Embryonic facial prominence (tissue), 1 donor: ENCODE measurements around the gene APOBEC2.

Experiments
- DNase-seq: peaks from one replicate; pipeline ENCODE4 v3.0.0-alpha.2; 2016; ENCODE audit errors: extremely low spot score

APOBEC2 gene

DNA sequence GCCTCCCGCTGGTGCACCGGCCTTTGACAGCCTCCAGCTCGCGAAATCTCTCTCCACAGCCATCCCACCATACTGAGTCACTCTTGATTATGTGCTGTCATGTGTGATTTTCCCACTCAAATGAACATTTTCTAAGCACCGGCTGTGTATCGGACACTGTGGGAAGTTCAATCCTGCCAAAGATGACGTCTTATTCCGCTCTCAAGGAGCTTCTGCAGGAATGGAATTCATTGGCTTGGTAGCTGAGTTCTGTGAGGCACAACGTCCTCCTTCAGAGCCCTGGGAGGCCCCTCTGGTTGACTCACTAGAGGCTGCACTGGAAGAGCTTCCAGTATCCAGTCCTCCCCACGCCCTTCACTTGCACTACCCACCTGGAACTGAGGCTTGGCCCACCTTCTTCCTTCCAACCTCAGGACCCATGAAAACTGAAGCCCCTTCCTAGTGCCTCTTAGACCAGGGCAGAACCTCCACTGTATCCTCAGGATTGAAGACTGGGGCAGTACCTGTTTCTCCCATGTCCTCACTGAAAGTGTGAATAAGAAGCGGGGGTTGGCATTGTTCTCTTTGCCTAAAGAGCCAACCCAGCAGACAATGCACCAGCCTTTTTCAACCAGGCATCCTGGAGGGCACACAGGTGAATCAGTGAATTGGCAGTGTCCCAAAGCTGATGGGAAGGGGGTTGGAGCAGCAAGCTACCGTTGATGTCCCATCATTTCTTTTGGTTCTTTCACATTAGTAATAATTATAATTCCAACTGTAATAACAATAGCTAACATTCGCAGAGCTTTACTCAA is 15.7 kb upstream of the APOBEC2 start:
- DNase-seq: no peak

DNA sequence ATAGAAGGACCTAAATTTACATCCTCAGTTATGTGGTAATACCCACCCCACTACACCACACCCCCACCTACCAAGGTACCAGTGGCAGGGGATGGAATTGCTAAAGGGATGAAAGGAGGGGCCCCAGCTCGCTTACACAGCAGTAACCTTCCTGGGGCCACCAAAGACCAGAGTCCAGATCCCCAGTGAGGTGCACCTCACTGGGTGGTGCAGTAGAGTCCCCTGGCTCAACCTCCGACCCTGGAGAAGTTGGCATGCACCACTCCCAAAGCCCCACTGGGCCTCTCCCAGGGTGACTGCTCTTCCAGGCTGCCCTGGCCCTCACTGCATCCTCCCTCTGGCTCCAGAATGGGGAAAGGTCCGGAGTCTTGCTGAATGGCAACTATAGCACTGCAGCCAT is 14.8 kb upstream of the APOBEC2 start:
- DNase-seq: no peak

DNA sequence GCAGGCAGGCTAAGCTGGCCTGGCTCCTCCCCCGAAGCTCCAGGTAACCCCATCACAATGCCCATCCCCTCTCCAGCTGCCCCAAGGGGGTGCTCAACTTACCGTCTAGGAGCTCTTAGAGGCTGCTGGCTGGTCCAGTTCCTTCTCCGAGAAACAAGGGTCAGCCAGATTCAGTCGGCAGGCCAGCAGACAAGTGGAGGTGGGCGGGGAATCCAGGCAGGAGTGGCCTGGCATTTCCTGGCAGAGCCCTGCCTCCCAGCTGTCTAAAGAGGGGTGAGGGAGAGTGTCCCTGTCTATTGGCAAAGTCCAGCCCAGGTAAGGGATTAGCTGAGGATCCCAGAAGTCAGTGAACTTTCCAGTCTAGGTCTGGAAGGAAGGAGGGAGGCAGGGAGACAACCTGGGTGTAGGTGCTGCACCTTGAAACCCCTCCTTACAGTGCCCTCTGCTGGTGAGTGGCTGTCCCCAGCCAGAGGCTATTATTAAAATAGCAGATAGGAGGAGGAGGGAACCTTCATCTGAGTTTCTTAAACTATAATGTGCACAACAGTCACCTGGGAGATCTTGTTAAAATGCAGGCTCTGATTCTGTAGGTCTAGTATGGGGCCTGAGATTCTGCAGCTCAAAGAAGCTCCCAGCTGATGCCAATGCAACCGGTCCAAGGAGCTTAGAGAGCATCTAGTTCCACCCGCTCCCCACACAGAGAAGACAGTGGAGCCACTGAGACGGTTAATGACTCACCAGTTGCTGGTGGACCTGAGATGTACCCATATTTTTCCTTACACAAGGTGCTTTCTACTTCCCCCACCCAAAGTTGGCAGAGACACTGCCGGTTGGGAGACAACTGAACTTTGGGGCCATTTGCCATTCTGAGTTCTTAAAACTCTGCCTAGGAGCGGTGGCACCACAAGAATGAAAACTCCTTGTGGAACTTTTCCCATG is 13.7 kb upstream of the APOBEC2 start, which contains the start of gene UNC5CL:
UNC5CL (minus strand) TSS at position 162 of the 939 bp plus-strand sequence. CDS start 4,147 bp downstream, outside the sequence.
- no peak for DNase-seq

DNA sequence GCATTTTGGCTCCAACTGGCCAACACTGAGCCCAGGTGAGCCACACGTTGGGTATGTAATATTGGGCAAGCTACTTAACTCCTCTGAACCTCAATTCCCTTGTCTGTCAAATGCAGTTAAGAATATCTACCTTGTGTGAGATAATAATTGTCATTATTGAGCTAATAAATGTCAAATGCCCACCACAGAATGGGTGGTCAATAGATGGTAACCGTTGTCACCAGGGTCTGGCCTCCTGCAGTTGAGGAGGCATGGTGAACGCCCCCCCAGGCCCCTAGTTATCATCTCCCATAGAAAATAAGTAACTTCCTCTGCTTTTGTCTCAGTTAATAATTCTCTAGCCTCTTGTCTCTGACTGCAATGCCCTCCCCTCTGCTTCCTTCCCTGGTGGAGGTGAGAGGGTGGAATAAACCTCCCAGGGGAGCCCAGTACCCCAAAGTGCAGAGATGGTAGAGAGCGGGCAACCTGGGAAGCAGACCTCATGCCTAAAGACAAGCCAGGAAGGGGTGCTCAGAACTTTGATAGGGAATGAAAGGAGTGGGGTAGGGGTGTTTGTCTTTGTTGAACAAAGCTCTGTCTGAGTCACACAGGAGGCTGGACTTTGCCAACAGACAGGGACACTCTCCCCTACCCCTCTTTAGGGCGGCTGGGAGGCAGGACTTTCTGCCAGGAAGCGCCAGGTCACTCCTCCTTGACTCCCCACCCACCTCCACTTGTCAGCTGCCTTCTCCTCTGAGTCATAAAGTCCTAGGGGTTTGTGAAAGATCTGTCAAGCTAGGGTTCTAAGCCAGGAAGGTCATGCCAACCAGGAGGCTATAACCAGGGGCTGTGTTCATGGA is 12.7 kb upstream of the APOBEC2 start:
- no peak for DNase-seq

DNA sequence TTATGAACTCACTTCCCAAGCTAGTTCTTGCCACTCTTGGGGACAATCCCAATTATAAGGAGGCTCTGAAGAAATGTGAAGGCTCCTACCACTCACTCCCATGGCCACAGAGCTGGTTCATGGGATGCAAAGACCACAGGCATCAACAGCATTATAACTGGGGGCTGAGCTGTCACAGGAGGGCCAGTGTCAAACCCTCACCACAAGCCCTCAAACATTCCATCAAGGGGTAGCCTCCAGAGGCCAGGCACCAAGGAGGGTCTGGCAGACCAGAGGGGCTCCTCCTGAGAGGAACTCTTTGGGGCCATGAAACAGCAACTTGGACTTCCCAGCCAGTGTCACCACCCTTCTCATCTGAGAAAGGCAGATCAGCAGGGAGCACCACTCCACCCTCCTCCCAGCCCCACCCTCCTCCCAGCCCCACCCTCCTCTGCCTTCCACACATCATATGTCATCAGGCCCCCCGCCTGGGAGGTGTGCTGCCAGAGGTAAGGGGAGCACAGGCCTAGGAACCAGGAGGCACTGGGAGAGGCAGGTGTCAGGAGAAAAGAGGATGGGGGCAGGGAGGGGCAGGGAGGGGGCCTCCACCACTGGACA is 12.0 kb upstream of the APOBEC2 start:
- no peak for DNase-seq

DNA sequence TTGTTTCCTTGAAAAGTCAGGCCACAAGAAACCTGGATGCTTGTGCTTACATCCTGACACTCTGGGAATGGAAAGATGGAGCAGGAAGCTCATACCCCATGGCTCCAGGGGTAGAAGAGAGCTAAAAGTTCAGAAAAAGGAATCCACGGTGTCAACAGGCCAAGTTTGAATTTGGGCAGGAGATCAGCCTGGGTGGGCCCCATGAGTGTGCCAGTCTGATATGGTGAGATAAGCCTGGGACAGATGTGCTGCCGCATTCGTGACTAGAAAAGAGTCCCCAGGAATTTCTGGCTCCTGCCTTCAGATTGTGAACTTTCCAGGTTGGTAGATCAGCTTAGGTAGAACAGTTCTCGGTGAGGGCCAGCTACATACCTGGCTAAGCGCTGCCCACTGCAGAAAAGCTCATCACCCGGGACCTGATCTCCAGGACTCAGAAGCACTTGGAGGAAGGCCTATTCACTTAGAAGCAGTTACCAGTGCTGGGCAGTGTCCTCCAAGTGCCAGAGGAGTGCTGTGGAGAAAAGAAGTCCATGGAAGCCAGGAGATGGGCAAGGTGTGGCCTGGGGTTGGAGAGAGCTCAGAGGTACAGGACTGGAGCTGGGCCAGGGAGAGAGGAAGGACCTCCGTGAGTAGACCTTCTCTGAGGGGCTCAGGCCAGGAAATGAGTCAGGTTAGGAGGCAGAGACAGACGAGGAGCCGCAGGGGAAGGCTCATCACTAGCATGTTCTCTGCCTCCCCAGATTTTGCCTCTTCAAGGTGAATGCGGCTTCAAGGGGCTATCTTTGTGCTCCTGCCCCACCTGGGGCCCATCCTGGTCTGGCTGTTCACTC is 10.6 kb upstream of the APOBEC2 start, which contains the start of gene TSPO2:
TSPO2 (plus strand) TSS at position 242 of the 830 bp plus-strand sequence; CDS start at position 761, 519 bp downstream.
- DNase-seq: no peak

DNA sequence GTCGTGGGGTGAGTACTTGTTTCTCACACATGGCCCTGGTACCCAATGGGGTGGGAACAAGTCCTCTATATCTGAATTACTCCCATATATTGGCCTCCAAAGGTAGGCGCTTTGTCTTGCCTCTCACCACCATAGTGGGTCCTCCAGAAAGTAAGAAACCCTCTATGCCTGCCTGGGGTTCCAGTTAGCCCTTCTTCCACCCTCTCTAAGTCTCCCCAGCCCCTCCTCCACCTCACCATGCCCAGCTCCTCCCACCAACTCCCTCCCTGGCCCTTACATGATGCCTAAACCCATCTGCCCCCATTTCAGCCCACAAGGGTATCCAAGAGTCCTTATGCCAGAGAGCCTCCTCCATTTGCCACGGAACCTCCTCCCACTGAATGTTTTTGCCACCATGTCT is 9.9 kb upstream of the APOBEC2 start:
- DNase-seq: no peak

DNA sequence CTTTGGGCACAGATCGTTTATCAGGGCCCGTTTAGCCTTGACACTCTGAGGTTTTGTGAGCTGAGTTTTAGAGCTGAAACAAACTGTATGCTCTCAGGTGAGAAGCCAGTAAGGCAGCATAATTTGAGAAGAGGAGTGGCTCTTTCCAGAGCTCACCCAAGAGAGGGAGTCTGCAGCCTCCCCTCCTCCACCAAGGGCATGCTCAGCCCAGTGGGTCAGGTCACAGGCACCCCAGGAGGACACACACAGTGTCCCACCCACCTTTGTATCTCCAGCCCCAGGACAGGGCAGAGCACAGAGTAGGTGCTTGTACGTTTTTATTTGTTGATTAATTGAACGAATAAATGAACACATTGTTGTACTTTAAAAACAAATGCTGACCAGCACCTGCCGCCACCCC is 7.3 kb upstream of the APOBEC2 start:
- no peak for DNase-seq

DNA sequence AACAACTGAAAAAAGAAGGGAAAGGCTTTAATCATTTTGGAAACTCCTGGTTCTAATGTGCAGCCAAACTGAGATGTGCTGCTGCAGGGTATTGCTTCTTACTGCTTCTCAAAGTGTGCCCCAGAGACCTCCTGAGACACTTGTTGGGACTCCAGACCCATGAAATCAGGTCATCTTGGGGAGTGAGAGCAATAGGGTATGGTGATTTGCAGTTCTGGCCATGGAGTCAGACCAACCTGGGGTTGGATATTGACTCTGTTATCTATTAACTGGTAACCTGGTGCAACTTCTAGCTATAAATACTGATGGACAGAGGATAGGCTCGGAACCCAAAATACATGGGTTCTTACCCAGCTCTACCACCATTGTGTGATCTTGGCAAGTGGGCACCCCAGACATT is 6.9 kb upstream of the APOBEC2 start:
- no peak for DNase-seq

DNA sequence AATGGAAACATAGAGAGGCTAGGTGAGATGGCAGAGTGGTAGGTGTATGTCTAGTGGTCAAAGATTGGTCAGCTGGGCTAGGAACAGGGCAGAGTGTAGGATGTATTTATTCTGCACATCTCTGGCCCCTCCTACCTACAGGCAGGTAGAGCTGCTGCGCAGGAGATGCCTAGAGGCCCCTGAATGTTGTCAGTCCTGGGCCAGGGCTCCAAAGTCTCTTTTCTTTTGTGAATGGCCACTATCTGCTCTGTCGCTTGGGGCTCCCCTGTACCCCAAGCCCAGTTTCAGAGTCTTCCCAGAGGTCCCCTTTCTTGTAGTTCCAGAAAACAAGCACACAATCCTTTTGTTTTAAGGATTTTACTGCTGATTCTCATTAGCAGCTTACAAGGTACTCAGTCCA is 5.7 kb upstream of the APOBEC2 start:
- no peak for DNase-seq

DNA sequence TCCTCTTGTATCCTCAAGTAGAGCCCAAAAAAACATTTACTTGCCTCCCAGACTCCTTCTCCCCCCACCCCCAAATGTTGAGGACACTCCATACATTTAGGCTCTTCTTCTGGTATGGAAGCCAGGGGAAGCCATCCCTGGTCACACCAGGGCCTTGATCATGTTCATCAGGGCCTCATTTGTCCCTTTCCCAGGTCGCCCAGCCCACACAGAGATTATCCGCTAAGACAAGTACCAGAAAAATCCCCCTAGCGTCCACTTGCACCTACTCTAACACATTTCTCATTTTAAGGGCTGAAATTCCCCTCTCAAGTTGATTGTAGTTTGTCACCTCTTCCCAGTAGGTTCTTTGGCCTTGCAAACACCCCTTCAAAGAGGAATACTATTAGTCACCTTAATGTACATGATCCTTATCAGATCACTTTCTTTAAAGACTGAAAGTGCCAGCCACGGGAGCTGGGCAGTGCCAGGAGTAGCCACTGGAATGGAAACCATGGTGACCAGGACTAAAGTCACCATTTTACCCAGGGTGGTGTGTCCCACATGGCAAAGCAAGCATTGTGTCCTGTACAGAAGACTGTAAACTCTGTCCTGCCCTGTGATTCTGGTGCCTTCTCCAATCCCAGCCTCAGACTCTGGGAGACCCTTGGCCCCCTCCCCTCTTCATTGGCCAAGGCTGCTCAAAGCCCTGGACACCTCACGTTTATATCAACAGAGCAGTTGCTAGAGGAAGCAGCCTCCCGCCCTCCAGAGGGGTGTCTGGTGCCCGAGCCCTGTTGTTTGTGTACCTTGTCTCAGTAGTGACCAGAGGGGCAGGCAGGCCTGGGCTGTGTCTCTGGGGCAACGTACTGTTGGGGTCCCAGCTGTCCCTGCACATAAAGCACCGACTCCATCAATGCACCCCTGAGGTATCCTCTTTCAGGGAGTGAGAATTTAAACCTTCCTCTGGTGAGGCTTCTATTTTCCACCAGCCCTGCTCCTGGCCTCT is 5.0 kb upstream of the APOBEC2 start:
- DNase-seq: no peak

DNA sequence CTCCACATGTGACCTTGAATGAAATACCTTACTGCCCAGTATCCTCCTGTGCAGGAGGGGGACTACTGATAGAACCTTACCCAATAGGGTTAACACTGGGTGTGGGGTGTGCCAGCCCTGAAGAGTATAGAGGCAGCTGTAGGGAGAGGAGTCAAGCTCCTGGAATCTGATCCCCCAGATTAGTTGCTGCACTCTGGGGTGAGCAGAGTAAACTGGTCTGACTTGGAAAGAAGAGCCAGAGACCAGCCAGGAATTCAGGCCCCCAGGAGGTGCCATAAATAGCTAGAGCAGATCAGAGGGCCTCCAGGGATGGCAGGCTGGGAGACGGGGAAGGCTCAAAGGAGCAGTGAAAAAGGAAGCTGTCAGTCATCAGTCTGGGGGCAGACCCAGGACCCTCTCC is 3.5 kb upstream of the APOBEC2 start:
- no peak for DNase-seq

DNA sequence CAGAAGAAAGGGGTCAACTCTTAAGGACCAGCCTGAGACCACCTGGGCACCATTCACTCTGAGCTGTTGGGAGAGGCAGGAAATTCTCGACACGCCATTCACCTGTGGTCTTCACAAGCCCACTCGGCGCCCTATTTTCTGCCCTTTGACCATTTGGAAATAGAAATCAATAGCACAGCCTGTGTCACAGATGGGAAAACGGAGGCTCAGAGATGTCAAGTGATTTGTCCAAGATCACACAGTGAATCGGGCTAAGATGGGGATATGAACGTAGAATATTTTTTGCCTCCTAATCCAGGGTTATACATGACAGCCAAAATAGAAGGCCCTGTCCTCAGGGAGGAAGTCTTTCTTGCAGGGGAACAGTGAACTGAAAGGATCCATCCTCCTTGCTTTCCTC is 3.0 kb upstream of the APOBEC2 start:
- DNase-seq: no peak

DNA sequence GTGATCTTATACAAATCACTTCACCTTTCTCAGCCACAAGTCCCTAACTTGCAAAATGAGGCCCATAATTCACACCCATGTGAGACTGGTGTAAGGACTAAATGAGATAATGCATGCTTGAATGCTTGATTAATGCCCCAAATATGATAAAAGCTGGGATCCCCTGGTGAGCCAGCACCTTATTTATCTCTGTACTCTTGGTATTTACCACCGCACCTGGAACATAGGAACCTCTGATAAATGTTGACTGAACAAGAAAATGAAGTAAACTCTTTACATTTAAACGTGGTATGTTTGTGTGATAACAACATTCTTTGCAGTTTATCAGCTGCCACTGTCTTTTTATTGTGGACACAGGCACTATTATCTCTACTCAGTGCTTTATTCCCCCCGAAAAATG is 2.5 kb upstream of the APOBEC2 start:
- no peak for DNase-seq

DNA sequence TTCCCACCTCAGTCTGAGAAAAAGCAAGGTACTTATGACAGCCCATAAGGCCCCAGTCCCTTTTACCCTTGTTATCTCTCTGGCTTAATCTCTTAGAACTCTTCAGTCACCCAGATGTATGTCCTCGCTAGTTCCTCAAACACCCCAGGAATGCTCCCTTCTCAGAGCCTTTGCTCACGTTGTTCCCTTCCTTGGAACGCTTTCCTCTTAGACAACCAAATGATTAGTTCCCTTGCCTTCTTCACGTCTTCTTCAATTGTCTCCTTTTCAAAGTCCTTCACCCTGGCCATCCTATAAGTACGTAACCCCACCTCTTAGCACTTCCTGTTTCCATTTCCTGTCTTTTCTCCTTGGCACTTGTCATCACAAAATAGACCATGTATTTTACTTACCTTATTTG is 1.1 kb upstream of the APOBEC2 start:
- DNase-seq: no peak

DNA sequence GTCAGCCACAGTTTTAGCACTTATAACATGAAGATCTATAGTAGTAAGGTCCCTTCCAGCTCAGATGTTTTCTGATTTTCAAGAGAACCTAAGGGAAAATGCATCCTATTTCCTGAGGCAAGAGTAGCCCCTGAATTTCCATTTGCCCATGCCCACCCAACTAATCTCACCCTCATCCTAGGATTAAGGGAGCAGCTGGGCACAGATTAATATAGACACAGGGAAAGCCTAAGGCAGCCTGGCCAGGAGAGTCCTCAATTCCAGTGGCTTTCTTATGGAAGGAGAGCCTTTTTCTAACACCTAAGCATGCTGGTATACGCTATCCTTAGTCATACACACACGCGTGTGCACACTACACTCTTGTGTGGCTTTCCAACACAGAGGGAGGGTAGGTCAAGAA is 1.5 kb downstream of the APOBEC2 start:
- DNase-seq: no peak

DNA sequence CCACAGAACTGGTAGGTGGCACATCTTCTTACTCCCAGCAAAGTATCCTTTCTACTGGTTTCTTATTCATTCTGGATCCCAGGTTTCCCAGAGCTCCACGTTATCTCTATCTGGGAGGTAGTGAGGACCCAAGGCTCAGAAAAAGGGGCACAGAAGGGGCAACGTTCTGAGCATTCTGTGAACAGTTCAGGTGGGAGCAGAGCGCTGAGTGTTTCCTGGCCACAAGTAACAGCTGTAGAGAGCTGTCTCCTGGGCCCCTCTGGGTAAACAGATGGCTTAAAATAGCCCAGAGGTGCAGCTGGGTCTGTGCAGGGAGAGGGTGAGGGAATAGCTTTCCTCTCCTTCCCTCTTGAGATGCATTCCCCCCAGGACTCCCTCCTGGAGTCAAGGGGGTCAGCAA is 2.1 kb downstream of the APOBEC2 start:
- DNase-seq: no peak

DNA sequence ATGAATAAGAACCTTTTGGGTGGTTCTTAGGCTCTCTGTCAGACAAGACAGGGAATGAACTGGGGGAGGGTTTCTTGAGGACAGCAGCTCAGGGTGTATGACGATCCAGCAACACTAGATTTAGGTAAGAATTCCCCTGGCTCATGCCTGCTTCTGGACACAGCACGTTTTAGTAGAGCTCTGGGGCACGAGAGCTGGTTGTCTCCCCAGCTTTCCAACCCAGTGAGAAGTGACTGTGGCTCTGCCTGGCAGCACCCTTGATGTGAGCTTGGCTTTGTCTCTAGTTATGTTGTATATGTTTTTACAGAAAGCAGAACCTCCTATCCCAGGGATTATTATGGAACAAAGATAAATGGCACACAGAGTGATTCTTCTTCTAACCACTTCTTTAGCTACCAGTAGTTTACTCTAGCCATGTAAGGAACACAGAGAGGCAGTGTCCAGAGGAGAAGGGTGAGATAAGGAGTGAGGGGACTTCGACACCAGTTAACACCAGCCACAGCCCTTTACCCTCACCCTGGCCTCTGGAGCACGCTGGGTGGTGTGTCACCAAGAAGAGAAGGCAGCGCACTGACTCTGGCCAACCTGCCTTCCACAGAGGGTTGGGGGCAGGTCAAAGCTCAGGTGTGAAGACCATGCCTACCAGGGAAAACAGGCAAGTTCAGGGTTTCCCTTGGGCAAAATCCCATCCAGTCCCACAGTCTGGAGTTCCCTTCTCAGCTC is 3.9 kb downstream of the APOBEC2 start:
- no peak for DNase-seq

DNA sequence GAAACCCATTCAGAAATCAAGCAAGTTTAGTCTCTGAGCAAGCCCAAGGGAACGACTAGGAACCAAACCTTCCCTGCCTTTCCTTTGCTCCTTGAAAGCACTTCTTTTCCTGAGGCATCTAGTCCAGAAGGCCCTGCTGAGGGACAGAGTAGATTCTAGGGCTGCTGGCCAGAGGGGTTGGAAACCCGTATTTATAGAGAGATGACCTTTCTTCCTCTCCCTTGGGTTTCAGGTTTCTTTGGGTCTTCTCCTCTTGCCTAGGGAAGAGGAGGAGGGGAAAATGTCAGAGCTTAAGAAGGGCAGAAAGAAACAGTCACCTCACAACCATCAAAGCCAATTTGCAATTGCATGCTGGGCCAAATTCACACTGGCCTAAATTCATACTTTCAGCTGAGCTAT is 5.8 kb downstream of the APOBEC2 start:
- DNase-seq: no peak
